Fibroblast of villous mesenchyme (primary cell): ENCODE results near the gene C1orf141. TPM values are rescaled to one million over a fixed set of nuclear protein-coding genes. Genes with fewer than 3 reads are reported as not detected.

Experiments
- DNase-seq: peaks from one replicate; pipeline ENCODE4 v3.0.0-alpha.2; 2010; ENCODE audit warnings: low read depth
- H3K4me3 ChIP-seq: 2 replicates; pipeline ENCODE4 v1.5.1; 2011; ENCODE audit warnings: low read depth, mild to moderate bottlenecking, low read length
- CTCF ChIP-seq: IDR thresholded peaks from 2 replicates; pipeline ENCODE4 v1.5.1; 2012; ENCODE audit warnings: low read depth, mild to moderate bottlenecking, low read length; ENCODE audit not compliant: insufficient read depth
- total RNA-seq: library from RNA; depleted of rRNA; stranded (reverse); fragments of >200 nt; gene quantifications from 2 replicates; pipeline ENCODE4 v1.2.3, GENCODE V29; 2012

C1orf141 gene
- total RNA-seq, 1 donor, result not detected

GRCh38 chr1:67120855-67121619 is 13.7 kb downstream of the C1orf141 start:
- TF ChIP-seq CTCF, result no peak
- no peak for DNase-seq
- H3K4me3 ChIP-seq, result no peak overlapping the region

GRCh38 chr1:67118646-67119045 is 16.1 kb downstream of the C1orf141 start:
- no peak overlapping the region for H3K4me3 ChIP-seq
- no peak for TF ChIP-seq CTCF
- no peak for DNase-seq

GRCh38 chr1:67118191-67118590 is 16.6 kb downstream of the C1orf141 start:
- no peak overlapping the region for H3K4me3 ChIP-seq
- no peak for DNase-seq
- TF ChIP-seq CTCF, result no peak

GRCh38 chr1:67114162-67114561 is 20.6 kb downstream of the C1orf141 start:
- no peak for DNase-seq
- no peak overlapping the region for H3K4me3 ChIP-seq
- no peak for TF ChIP-seq CTCF

GRCh38 chr1:67110352-67110751 is 24.4 kb downstream of the C1orf141 start:
- no peak for DNase-seq
- H3K4me3 ChIP-seq, result no peak overlapping the region
- TF ChIP-seq CTCF, result no peak

GRCh38 chr1:67105508-67105907 is 29.3 kb downstream of the C1orf141 start:
- no peak for TF ChIP-seq CTCF
- DNase-seq, result no peak
- no peak overlapping the region for H3K4me3 ChIP-seq

GRCh38 chr1:67103548-67103947 is 31.2 kb downstream of the C1orf141 start:
- DNase-seq, result no peak
- no peak for TF ChIP-seq CTCF
- H3K4me3 ChIP-seq, result no peak overlapping the region
